ENCODE results near the gene KCTD16.

KCTD16 gene

GRCh38 chr5:144333336-144333920 is 162.8 kb downstream of the KCTD16 start:
- ATAC-seq: no peak
- DNase-seq: no peak

- no peak for ATAC-seq
- DNase-seq: no peak
Observed at GRCh38 chr5:144335561-144335960, 164.9 kb downstream of the KCTD16 start.

- DNase-seq: no peak
- no peak for ATAC-seq
Observed at GRCh38 chr5:144336191-144336961, 165.7 kb downstream of the KCTD16 start.

GRCh38 chr5:144352330-144352729 is 181.7 kb downstream of the KCTD16 start:
- no peak for DNase-seq
- no peak for ATAC-seq

- ATAC-seq (no peak), DNase-seq (no peak)
Observed at GRCh38 chr5:144352732-144353317, 182.2 kb downstream of the KCTD16 start.

GRCh38 chr5:144356489-144356888 is 185.8 kb downstream of the KCTD16 start:
- no peak for ATAC-seq

GRCh38 chr5:144361406-144361805 is 190.7 kb downstream of the KCTD16 start:
- ATAC-seq: no peak
- no peak for DNase-seq

More at GRCh38 chr5:144356489-144356888, 185.8 kb downstream of the KCTD16 start:
- DNase-seq: no peak

GRCh38 chr5:144365885-144366284 is 195.2 kb downstream of the KCTD16 start:
- DNase-seq (no peak), ATAC-seq (no peak)

- DNase-seq (no peak), ATAC-seq (no peak)
Observed at GRCh38 chr5:144367991-144368390, 197.3 kb downstream of the KCTD16 start.

GRCh38 chr5:144368556-144368955 is 197.9 kb downstream of the KCTD16 start:
- DNase-seq (no peak), ATAC-seq (no peak)

GRCh38 chr5:144369006-144369405 is 198.3 kb downstream of the KCTD16 start:
- no peak for DNase-seq
- no peak for ATAC-seq

- ATAC-seq (no peak), DNase-seq (no peak)
Observed at GRCh38 chr5:144370273-144370672, 199.6 kb downstream of the KCTD16 start.

- DNase-seq: no peak
- ATAC-seq: no peak
Observed at GRCh38 chr5:144374637-144375036, 204.0 kb downstream of the KCTD16 start.

- no peak for ATAC-seq
- DNase-seq: no peak
Observed at GRCh38 chr5:144377207-144377606, 206.5 kb downstream of the KCTD16 start.

GRCh38 chr5:144378681-144379080 is 208.0 kb downstream of the KCTD16 start:
- DNase-seq (no peak), ATAC-seq (no peak)

GRCh38 chr5:144385597-144385996 is 214.9 kb downstream of the KCTD16 start:
- ATAC-seq: no peak
- DNase-seq: no peak

- DNase-seq: no peak
- no peak for ATAC-seq
Observed at GRCh38 chr5:144386315-144386714, 215.6 kb downstream of the KCTD16 start.

GRCh38 chr5:144390133-144390532 is 219.5 kb downstream of the KCTD16 start:
- DNase-seq (no peak), ATAC-seq (no peak)

- DNase-seq: no peak
- no peak for ATAC-seq
Observed at GRCh38 chr5:144391044-144391443, 220.4 kb downstream of the KCTD16 start.

GRCh38 chr5:144393641-144394435 is 223.2 kb downstream of the KCTD16 start:
- ATAC-seq (no peak), DNase-seq (no peak)

GRCh38 chr5:144395704-144396103 is 225.0 kb downstream of the KCTD16 start:
- DNase-seq: no peak
- no peak for ATAC-seq

- no peak for DNase-seq
- ATAC-seq: no peak
Observed at GRCh38 chr5:144403058-144403457, 232.4 kb downstream of the KCTD16 start.

All from stimulated activated naive CD8-positive, alpha-beta T cell treated with anti-CD3 and anti-CD28 coated beads, Interleukin-15, Interleukin-2, amounts not matched to agents 100 U/mL and 50 U/mL, for 24 hours (primary cell).